ENCODE results near the gene SDF4. TPM values are rescaled to one million over a fixed set of nuclear protein-coding genes. Genes with fewer than 3 reads are reported as not detected.
A peak's percentile ranks its signal among the peaks of the same experiment; 100 is the strongest.

The SDF4 gene
- total and polyA plus RNA-seq, 2 of the 13 experiments (the other 11 are each of a cell fraction or from before 2014, with no cell fraction given) = 80.8 to 107 TPM

DNA sequence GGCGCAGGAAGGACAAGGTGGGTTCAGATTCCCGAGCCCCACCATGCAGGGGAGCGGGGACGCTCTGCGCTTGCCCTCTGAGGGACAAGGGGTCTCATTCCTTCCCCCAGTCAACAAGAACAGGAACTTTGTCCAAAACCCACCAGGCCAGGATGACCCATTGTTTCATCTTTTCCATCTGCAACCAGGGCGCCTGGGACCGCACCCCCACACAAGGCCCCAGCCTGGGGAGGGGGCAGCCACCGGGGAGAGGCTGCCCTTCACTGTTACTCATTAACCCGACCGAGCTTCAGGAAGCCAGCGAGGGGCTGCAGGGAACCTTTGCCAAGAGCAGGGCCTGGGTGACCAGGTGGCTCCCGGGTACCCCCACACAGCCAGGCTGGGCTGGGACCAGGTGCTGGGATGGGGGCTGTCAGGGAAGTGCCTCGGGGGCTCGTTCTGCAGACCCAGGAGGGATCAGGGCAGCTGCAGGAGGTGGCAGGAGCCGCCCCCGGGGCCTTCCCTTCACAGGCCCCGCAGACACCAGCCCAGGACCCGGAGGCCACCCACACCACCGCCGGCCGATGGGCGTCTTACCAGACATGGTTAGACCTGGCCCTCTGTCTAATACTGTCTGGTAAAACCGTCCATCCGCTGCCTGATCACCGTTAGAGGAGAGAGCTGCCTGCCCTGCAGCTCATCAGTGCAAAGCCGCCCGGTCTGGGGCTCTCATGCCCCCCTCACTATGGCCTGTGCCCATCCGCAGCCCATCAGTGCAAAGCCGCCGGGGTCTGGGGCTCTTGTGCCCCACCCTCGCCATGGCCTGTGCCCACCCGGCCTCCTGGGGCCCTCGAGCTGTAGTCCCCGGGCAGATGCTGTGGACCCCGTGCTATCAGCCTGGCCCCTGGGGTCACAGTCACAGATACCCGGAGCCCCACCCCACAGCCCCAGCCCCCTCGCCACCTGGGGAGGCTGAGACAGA is 63.1 kb downstream of the SDF4 start (continued):
- TF ChIP-seq ONECUT2 (CRISPR knock-in tag; IDR thresholded peaks at IDR 0.05) (no peak), HOXD1 (CRISPR knock-in tag; IDR thresholded peaks at IDR 0.05) (0 out of 2 replicates have a peak, but pooled peaks have one; percentile 31), RBM39 (IDR thresholded peaks at IDR 0.05; ENCODE audit: low read depth, low read length, poor library complexity, severe bottlenecking) (peak; percentile 64), MEIS1 (CRISPR knock-in tag; IDR thresholded peaks at IDR 0.05; ENCODE audit: borderline replicate concordance) (peak; percentile 46; the same call in 1 of the 2 replicates), PHF20 (CRISPR knock-in tag; IDR thresholded peaks at IDR 0.05) (0 out of 2 replicates have a peak, but pooled peaks have one; percentile 34), KDM2A (CRISPR knock-in tag; IDR thresholded peaks at IDR 0.05; ENCODE audit: borderline replicate concordance, low read depth) (peak; percentile 49; the same call in 1 of the 2 replicates), PAWR (CRISPR knock-in tag; IDR thresholded peaks at IDR 0.05; ENCODE audit: borderline replicate concordance) (no peak)
- TF ChIP-seq, protein P1, sequence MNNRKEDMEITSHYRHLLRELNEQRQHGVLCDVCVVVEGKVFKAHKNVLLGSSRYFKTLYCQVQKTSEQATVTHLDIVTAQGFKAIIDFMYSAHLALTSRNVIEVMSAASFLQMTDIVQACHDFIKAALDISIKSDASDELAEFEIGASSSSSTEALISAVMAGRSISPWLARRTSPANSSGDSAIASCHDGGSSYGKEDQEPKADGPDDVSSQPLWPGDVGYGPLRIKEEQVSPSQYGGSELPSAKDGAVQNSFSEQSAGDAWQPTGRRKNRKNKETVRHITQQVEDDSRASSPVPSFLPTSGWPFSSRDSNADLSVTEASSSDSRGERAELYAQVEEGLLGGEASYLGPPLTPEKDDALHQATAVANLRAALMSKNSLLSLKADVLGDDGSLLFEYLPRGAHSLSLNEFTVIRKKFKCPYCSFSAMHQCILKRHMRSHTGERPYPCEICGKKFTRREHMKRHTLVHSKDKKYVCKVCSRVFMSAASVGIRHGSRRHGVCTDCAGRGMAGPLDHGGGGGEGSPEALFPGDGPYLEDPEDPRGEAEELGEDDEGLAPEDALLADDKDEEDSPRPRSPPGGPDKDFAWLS (CRISPR knock-in tag; IDR thresholded peaks at IDR 0.05; ENCODE audit: borderline replicate concordance) = 0 out of 2 replicates have a peak, but pooled peaks have one; percentile 50
- TF ChIP-seq, protein P2, sequence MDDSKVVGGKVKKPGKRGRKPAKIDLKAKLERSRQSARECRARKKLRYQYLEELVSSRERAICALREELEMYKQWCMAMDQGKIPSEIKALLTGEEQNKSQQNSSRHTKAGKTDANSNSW (CRISPR knock-in tag; IDR thresholded peaks at IDR 0.05; ENCODE audit: borderline replicate concordance) = 0 out of 2 replicates have a peak, but pooled peaks have one; percentile 37
- TF ChIP-seq, protein P3, sequence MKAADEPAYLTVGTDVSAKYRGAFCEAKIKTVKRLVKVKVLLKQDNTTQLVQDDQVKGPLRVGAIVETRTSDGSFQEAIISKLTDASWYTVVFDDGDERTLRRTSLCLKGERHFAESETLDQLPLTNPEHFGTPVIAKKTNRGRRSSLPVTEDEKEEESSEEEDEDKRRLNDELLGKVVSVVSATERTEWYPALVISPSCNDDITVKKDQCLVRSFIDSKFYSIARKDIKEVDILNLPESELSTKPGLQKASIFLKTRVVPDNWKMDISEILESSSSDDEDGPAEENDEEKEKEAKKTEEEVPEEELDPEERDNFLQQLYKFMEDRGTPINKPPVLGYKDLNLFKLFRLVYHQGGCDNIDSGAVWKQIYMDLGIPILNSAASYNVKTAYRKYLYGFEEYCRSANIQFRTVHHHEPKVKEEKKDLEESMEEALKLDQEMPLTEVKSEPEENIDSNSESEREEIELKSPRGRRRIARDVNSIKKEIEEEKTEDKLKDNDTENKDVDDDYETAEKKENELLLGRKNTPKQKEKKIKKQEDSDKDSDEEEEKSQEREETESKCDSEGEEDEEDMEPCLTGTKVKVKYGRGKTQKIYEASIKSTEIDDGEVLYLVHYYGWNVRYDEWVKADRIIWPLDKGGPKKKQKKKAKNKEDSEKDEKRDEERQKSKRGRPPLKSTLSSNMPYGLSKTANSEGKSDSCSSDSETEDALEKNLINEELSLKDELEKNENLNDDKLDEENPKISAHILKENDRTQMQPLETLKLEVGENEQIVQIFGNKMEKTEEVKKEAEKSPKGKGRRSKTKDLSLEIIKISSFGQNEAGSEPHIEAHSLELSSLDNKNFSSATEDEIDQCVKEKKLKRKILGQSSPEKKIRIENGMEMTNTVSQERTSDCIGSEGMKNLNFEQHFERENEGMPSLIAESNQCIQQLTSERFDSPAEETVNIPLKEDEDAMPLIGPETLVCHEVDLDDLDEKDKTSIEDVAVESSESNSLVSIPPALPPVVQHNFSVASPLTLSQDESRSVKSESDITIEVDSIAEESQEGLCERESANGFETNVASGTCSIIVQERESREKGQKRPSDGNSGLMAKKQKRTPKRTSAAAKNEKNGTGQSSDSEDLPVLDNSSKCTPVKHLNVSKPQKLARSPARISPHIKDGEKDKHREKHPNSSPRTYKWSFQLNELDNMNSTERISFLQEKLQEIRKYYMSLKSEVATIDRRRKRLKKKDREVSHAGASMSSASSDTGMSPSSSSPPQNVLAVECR (CRISPR knock-in tag; IDR thresholded peaks at IDR 0.05; ENCODE audit: borderline replicate concordance) = peak; percentile 39; the same call in 1 of the 2 replicates
- TF ChIP-seq, protein P4, sequence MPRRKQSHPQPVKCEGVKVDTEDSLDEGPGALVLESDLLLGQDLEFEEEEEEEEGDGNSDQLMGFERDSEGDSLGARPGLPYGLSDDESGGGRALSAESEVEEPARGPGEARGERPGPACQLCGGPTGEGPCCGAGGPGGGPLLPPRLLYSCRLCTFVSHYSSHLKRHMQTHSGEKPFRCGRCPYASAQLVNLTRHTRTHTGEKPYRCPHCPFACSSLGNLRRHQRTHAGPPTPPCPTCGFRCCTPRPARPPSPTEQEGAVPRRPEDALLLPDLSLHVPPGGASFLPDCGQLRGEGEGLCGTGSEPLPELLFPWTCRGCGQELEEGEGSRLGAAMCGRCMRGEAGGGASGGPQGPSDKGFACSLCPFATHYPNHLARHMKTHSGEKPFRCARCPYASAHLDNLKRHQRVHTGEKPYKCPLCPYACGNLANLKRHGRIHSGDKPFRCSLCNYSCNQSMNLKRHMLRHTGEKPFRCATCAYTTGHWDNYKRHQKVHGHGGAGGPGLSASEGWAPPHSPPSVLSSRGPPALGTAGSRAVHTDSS (CRISPR knock-in tag; conservative IDR thresholded peaks at IDR 0.05) = no peak
- TF ChIP-seq, protein P5, sequence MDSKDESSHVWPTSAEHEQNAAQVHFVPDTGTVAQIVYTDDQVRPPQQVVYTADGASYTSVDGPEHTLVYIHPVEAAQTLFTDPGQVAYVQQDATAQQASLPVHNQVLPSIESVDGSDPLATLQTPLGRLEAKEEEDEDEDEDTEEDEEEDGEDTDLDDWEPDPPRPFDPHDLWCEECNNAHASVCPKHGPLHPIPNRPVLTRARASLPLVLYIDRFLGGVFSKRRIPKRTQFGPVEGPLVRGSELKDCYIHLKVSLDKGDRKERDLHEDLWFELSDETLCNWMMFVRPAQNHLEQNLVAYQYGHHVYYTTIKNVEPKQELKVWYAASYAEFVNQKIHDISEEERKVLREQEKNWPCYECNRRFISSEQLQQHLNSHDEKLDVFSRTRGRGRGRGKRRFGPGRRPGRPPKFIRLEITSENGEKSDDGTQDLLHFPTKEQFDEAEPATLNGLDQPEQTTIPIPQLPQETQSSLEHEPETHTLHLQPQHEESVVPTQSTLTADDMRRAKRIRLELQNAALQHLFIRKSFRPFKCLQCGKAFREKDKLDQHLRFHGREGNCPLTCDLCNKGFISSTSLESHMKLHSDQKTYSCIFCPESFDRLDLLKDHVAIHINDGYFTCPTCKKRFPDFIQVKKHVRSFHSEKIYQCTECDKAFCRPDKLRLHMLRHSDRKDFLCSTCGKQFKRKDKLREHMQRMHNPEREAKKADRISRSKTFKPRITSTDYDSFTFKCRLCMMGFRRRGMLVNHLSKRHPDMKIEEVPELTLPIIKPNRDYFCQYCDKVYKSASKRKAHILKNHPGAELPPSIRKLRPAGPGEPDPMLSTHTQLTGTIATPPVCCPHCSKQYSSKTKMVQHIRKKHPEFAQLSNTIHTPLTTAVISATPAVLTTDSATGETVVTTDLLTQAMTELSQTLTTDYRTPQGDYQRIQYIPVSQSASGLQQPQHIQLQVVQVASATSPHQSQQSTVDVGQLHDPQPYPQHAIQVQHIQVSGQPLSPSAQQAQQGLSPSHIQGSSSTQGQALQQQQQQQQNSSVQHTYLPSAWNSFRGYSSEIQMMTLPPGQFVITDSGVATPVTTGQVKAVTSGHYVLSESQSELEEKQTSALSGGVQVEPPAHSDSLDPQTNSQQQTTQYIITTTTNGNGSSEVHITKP (CRISPR knock-in tag; IDR thresholded peaks at IDR 0.05; ENCODE audit: low read depth) = 0 out of 2 replicates have a peak, but pooled peaks have one; percentile 6
